GM20000 (cell line): ENCODE results near the gene XRN2.

ENCODE experiments used
- DNase-seq: peaks from one replicate; pipeline ENCODE4 v3.0.0; 2012; ENCODE audit warnings: low spot score
- CTCF ChIP-seq: IDR thresholded peaks from 2 replicates; pipeline ENCODE4 v1.5.1; 2012; ENCODE audit warnings: mild to moderate bottlenecking, control low read depth; ENCODE audit errors: extremely low read depth, missing control alignments

Gene XRN2

GRCh38 chr20:21303061-21303871 is at the start of gene XRN2:
XRN2 (plus strand) TSS chr20:21303331; CDS start chr20:21303399, 68 bp downstream.
- peak; percentile 96 for DNase-seq
- TF ChIP-seq CTCF: no peak

- no peak for TF ChIP-seq CTCF
- DNase-seq: no peak
These were observed 45.9 kb upstream of the XRN2 start for GRCh38 chr20:21257192-21257591.

- no peak for TF ChIP-seq CTCF
- DNase-seq: no peak
These were observed 44.7 kb upstream of the XRN2 start for GRCh38 chr20:21258411-21258810.

- no peak for TF ChIP-seq CTCF
- no peak for DNase-seq
These were observed 43.8 kb upstream of the XRN2 start for GRCh38 chr20:21259346-21259745.

GRCh38 chr20:21262812-21263211 is 40.3 kb upstream of the XRN2 start:
- no peak for DNase-seq
- TF ChIP-seq CTCF: no peak

- no peak for TF ChIP-seq CTCF
- DNase-seq: no peak
These were observed 37.6 kb upstream of the XRN2 start for GRCh38 chr20:21265261-21266190.

GRCh38 chr20:21266191-21266536 is 37.0 kb upstream of the XRN2 start:
- DNase-seq: no peak
- no peak for TF ChIP-seq CTCF
